Measurements from ENCODE around the gene MAP1LC3B.

MAP1LC3B gene

GRCh38 chr16:87407511-87408112, 15.5 kb downstream of the MAP1LC3B start:
- Mint-ChIP-seq H3K4me3 (no peak overlapping the region), H3K4me1 (peaks cover 8% of the 10 kb centered on the region), H3K27ac (no peak overlapping the region), H3K36me3 (peaks cover 72% of the 10 kb centered on the region), H3K9me3 (no peaks in the 10 kb centered on the region)
- DNase-seq (ENCODE audit: low spot score in 2 of 2): no peak
- ATAC-seq: peak; percentile 74

DNA sequence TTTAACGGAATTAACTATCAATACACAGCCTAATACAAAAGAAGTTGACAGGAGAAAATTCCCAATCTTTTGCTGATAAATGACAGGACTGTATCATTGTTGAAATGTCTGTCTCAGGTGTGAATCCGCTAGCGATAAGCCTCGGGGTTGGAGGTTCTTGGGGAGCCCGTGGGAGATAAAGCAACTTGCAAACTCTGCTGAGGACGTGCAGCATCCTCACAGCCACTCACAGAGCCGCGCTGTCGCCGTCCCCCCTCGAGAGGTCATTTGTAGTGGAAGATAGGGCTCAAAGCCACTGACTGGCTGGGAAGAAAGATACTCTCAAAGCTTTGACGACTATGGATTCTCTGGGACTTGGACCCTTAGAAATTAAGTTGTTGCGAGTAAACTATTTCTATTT, 17.0 kb downstream of the MAP1LC3B start:
- DNase-seq (ENCODE audit: low spot score in 2 of 2) (no peak), ATAC-seq (no peak)
- H3K4me1 Mint-ChIP-seq: peaks cover 14% of the 10 kb centered on the region
- H3K4me3 Mint-ChIP-seq: no peak overlapping the region
- H3K9me3 Mint-ChIP-seq: no peaks in the 10 kb centered on the region
- peaks cover 70% of the 10 kb centered on the region for H3K36me3 Mint-ChIP-seq
- H3K27ac Mint-ChIP-seq: no peak overlapping the region

DNA sequence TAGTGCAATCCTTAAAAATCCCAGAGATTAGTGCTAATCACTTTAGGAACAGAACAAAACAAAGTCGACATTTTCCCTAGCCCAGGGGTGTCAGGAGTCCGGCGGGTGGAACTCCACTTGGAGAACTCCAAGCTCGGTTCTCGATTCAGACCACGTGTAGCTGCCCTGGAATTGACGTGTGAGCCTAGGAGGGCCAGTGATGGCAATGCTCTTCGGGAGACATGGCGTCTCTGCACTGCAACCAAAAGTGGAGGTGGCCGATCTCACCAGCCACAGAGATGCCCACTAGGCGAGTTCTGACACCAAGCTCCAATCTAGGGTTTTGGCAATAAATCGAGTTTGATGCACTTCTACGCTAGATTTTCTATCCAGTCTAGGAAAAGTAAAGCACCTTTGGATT, 17.6 kb downstream of the MAP1LC3B start:
- no peaks in the 10 kb centered on the region for H3K9me3 Mint-ChIP-seq

DNA sequence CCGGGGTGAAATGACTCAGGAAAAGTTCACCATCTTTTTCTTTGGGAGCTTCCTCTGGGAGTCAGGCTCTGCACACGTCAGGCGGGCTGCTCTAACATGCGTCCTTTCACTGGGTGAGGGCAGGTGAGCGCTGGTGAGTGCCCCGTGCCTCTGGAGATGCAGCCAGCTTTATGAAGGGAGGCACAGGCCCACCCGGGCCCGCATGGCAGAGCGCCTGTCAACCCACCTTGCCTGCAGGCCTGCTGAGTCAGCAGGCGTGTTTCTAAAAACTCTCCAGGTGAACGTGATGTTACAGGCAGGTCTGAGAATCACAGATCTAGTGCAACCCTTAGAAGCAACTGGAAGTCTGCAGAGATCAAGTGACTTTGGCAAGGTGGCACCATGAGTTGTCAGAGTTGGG, 18.4 kb downstream of the MAP1LC3B start:
- Mint-ChIP-seq H3K9me3 (no peaks in the 10 kb centered on the region), H3K36me3 (peaks cover 60% of the 10 kb centered on the region), H3K4me1 (peaks cover 14% of the 10 kb centered on the region)

More for the DNA sequence above, 17.6 kb downstream of the MAP1LC3B start:
- DNase-seq (ENCODE audit: low spot score in 2 of 2) (no peak), ATAC-seq (no peak)
- peaks cover 64% of the 10 kb centered on the region for H3K36me3 Mint-ChIP-seq
- no peak overlapping the region for H3K27ac Mint-ChIP-seq
- H3K4me3 Mint-ChIP-seq: no peak overlapping the region
- peaks cover 14% of the 10 kb centered on the region for H3K4me1 Mint-ChIP-seq

GRCh38 chr16:87410968-87411367, 18.8 kb downstream of the MAP1LC3B start:
- H3K4me3 Mint-ChIP-seq: no peak overlapping the region
- H3K36me3 Mint-ChIP-seq: peaks cover 60% of the 10 kb centered on the region
- DNase-seq (ENCODE audit: low spot score in 2 of 2) (no peak), ATAC-seq (no peak)
- no peaks in the 10 kb centered on the region for H3K9me3 Mint-ChIP-seq
- H3K4me1 Mint-ChIP-seq: peaks cover 14% of the 10 kb centered on the region
- H3K27ac Mint-ChIP-seq: no peak overlapping the region

More for the DNA sequence above, 18.4 kb downstream of the MAP1LC3B start:
- H3K27ac Mint-ChIP-seq: no peak overlapping the region
- no peak for ATAC-seq
- DNase-seq (ENCODE audit: low spot score in 2 of 2): no peak
- no peak overlapping the region for H3K4me3 Mint-ChIP-seq

DNA sequence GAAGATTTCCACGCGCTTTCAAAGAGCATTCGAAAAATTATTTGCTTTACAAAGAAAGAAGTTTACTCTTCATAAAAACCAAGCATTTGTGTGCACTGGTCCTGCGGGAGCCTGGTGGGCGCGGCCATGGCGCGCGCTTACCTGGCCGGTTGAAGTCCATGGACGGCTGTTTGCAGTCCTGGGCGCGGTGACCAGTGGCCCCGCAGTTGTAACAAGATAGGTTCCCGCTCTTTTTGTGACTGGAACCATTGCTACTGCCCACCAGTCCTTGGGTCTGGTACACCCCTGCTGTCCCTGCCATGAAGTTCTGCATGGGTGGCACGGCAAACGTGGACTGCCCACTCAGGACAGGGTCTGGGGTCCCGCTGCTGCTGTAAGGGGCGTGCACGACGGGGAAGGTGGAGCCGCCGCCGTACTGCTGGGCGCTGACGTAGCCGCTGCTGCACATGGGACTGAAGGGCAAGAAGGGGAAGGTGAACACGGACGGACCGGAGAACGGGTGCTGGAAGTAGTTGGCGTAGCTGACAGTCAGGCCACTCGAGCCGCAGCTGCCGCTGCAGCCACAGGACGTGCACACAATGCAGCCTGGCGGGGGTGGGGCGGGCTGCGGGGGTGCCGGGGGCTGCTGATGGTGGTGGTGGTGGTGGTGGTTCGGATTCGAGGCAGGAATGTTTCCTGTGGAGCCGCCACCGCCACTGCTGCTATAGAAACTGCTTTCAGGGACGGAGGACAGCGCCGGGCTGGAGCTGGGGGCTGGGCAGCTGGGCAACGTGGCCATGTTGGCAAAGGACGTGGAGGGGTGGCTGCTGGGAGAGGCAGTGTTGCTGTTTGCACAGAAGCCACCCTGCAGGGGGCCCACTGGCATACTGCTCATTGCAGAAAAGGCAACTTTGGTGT, 19.5 kb downstream of the MAP1LC3B start:
- no peak for DNase-seq (ENCODE audit: low spot score in 2 of 2)
- Mint-ChIP-seq H3K9me3 (no peaks in the 10 kb centered on the region), H3K4me1 (peaks cover 14% of the 10 kb centered on the region), H3K4me3 (no peak overlapping the region), H3K27ac (no peak overlapping the region), H3K36me3 (peaks cover 57% of the 10 kb centered on the region)
- ATAC-seq: no peak

- H3K4me1 Mint-ChIP-seq: peaks cover 11% of the 10 kb centered on the region
- no peak overlapping the region for H3K27ac Mint-ChIP-seq
- no peaks in the 10 kb centered on the region for H3K9me3 Mint-ChIP-seq
- no peak overlapping the region for H3K4me3 Mint-ChIP-seq
- DNase-seq (ENCODE audit: low spot score in 2 of 2): no peak
- H3K36me3 Mint-ChIP-seq: peaks cover 55% of the 10 kb centered on the region
- no peak for ATAC-seq
These were observed 20.3 kb downstream of the MAP1LC3B start for GRCh38 chr16:87412371-87412995.

- peaks cover 50% of the 10 kb centered on the region for H3K36me3 Mint-ChIP-seq
- peak overlapping the region; percentile 61 for H3K27ac Mint-ChIP-seq
- H3K9me3 Mint-ChIP-seq: no peaks in the 10 kb centered on the region
- H3K4me1 Mint-ChIP-seq: peaks cover 6% of the 10 kb centered on the region
- ATAC-seq: no peak
- H3K4me3 Mint-ChIP-seq: no peak overlapping the region
- no peak for DNase-seq (ENCODE audit: low spot score in 2 of 2)
These were observed 20.9 kb downstream of the MAP1LC3B start for GRCh38 chr16:87412996-87413421.

GRCh38 chr16:87414251-87414680, 22.1 kb downstream of the MAP1LC3B start:
- H3K9me3 Mint-ChIP-seq: no peaks in the 10 kb centered on the region
- H3K27ac Mint-ChIP-seq: no peak overlapping the region
- peaks cover 6% of the 10 kb centered on the region for H3K4me1 Mint-ChIP-seq
- H3K36me3 Mint-ChIP-seq: peaks cover 46% of the 10 kb centered on the region
- ATAC-seq (peak; percentile 97), DNase-seq (ENCODE audit: low spot score in 2 of 2) (peak in 1 of 2 donors; percentile 67)
- no peak overlapping the region for H3K4me3 Mint-ChIP-seq

- no peak for DNase-seq (ENCODE audit: low spot score in 2 of 2)
These were observed 23.3 kb downstream of the MAP1LC3B start for GRCh38 chr16:87415441-87415840.

DNA sequence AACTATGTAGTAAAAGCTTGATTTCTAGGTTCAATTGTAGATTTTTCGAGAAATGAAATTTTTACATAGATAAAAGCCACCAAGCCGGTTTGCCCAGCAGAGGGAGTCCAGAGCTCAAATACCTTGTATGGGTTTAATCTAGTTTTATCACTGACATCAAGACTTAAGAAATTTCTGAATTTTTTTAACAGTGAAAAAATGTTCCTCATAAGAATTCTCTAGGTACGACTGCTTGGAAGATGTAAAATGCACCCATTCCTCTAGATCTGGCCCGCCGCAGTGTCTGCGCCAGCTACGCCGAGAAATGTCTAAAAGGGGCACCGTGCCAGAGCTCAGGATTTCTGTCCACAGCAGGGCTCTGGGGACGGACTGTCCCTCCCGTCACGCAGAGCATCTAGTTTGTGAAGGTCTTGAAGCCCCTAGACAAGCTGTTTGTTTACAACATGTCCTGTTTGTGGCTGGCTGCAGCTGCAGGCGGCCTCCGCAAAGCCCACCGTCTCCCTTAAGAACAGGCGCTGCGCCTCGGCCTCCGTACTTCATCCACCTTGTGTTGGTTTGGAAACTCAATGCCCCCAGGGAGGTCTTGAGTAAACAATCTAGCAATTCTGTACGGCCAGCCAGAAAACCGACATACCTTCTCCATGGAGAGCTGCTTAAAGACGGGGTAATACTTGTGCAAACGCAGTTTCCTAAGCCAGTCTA, 24.8 kb downstream of the MAP1LC3B start:
- H3K4me3 Mint-ChIP-seq: no peak overlapping the region
- ATAC-seq (no peak), DNase-seq (ENCODE audit: low spot score in 2 of 2) (no peak)
- H3K27ac Mint-ChIP-seq: no peak overlapping the region
- H3K36me3 Mint-ChIP-seq: peaks cover 56% of the 10 kb centered on the region
- no peaks in the 10 kb centered on the region for H3K9me3 Mint-ChIP-seq
- peaks cover 6% of the 10 kb centered on the region for H3K4me1 Mint-ChIP-seq

More at GRCh38 chr16:87415441-87415840, 23.3 kb downstream of the MAP1LC3B start:
- Mint-ChIP-seq H3K4me3 (no peak overlapping the region), H3K9me3 (no peaks in the 10 kb centered on the region), H3K36me3 (peaks cover 51% of the 10 kb centered on the region), H3K4me1 (peaks cover 6% of the 10 kb centered on the region), H3K27ac (no peak overlapping the region)
- no peak for ATAC-seq

DNA sequence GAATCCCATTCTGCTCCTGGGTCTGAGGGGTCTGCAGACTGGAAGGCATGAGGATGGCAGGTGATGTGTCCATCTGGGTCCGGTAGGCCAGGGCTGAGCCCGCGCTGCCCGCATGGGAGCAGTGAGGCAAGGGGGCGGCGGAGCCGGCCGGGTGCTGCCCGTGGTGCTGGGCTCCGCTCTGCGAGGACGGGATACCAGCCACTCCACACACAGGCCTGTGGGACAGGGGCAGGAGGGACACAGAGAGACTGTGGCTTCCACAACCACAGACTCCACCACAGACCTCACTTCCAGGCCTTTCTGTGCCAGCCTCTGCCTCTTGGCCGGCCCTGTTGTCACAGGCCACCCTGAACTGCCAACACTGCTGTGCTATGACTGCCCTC, 25.4 kb downstream of the MAP1LC3B start:
- ATAC-seq (no peak), DNase-seq (ENCODE audit: low spot score in 2 of 2) (no peak)
- Mint-ChIP-seq H3K4me1 (peaks cover 6% of the 10 kb centered on the region), H3K4me3 (no peak overlapping the region), H3K9me3 (no peaks in the 10 kb centered on the region), H3K27ac (no peak overlapping the region), H3K36me3 (peaks cover 55% of the 10 kb centered on the region)

GRCh38 chr16:87418216-87418615, 26.1 kb downstream of the MAP1LC3B start:
- peaks cover 52% of the 10 kb centered on the region for H3K36me3 Mint-ChIP-seq
- H3K4me3 Mint-ChIP-seq: no peak overlapping the region
- H3K27ac Mint-ChIP-seq: peak overlapping the region; percentile 50
- ATAC-seq (no peak), DNase-seq (ENCODE audit: low spot score in 2 of 2) (no peak)
- peaks cover 6% of the 10 kb centered on the region for H3K4me1 Mint-ChIP-seq
- no peaks in the 10 kb centered on the region for H3K9me3 Mint-ChIP-seq

DNA sequence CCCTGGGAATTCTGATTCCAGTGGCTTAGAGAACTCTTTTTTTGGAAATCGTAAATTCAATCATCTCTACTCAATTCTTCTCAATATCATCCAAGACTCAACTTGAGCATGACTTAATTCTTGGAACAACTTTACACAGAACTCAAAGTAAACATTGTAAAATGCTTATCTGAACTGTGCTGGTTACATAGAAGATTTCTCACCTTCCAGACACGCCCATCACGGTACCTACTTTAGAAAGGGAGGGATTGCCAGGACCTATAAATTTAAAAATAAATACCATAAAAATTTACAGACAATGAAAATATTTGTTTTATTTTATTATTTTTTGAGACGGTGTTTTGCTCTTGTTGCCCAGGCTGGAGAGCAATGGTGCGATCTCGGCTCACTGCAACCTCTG, 26.5 kb downstream of the MAP1LC3B start:
- peak overlapping the region; percentile 50 for H3K27ac Mint-ChIP-seq

More for the DNA sequence above, 26.5 kb downstream of the MAP1LC3B start:
- Mint-ChIP-seq H3K4me3 (no peak overlapping the region), H3K4me1 (peaks cover 1% of the 10 kb centered on the region), H3K9me3 (no peaks in the 10 kb centered on the region), H3K36me3 (peaks cover 50% of the 10 kb centered on the region)
- DNase-seq (ENCODE audit: low spot score in 2 of 2): no peak
- no peak for ATAC-seq

Measured in stimulated activated effector memory CD8-positive, alpha-beta T cell treated with anti-CD3 and anti-CD28 coated beads, Interleukin-12 subunit alpha, Interleukin-12 subunit beta, amount 100 ng/mL, for 72 hours (primary cell).